Tibial nerve (tissue), 4 donors: ENCODE data around the gene RILPL2. TPM values are rescaled to one million over a fixed set of nuclear protein-coding genes. Genes with fewer than 3 reads are reported as not detected.
A peak's percentile ranks its signal among the peaks of the same experiment; 100 is the strongest.

Source experiments
- DNase-seq, 2 donors: peaks; one replicate each; pipeline ENCODE4 v3.0.0-alpha.2; 2019; ENCODE audit warnings: low spot score in 2 of 2
- H3K27ac ChIP-seq, 4 donors: fragments of 200-600 bp; sonication (generic) in 3 of 4; one replicate each; pipeline ENCODE4 v1.5.1; 2017 to 2019; ENCODE audit warnings: mild to moderate bottlenecking in 1 of 4
- H3K27me3 ChIP-seq, 2 donors: fragments of 200-600 bp; sonication (generic) in 1 of 2; one replicate each; pipeline versions ENCODE4 v1.5.1 to v1.6.0; 2017 to 2019
- H3K36me3 ChIP-seq, 3 donors: fragments of 200-600 bp; sonication (generic); one replicate each; pipeline ENCODE4 v1.5.1; 2018 to 2019
- H3K4me1 ChIP-seq, 4 donors: fragments of 200-600 bp; sonication (generic) in 3 of 4; one replicate each; pipeline ENCODE4 v1.5.1; 2017 to 2019
- H3K4me3 ChIP-seq, 4 donors: fragments of 200-600 bp; sonication (generic) in 3 of 4; one replicate each; pipeline ENCODE4 v1.5.1; 2017 to 2019; ENCODE audit warnings: mild to moderate bottlenecking in 1 of 4, moderate library complexity in 1 of 4
- H3K9me3 ChIP-seq, 4 donors: fragments of 200-600 bp; sonication (generic) in 3 of 4; one replicate each; pipeline ENCODE4 v1.5.1; 2017 to 2019
- EP300 ChIP-seq, 2 donors: sonication (generic); formaldehyde crosslinking; IDR thresholded peaks; one replicate each; pipeline ENCODE4 v1.6.1; 2017; ENCODE audit warnings: antibody characterized with exemption in 2 of 2, mild to moderate bottlenecking in 1 of 2
- POLR2A ChIP-seq, 2 donors: fragments of 450-650 bp; IDR thresholded peaks; one replicate each; pipeline ENCODE4 v1.6.1; 2017; ENCODE audit warnings: antibody characterized with exemption in 2 of 2, mild to moderate bottlenecking in 2 of 2, moderate library complexity in 2 of 2
- WGBS, 2 donors: methylation state at CpG; one replicate each; pipeline ENCODE4 v1.1.5; 2018; 5-methylcytosine and 5-hydroxymethylcytosine counted together
- total RNA-seq, 4 donors: library from RNA; depleted of rRNA; stranded (reverse); fragments of >200 nt; gene quantifications; one replicate each; pipeline ENCODE4 v1.1.0, GENCODE V29; 2016
- TF ChIP-seq, protein P1 (sequence below), 5 experiments: fragments of 200-600 bp in 3 of 5; fragments of 450-650 bp in 2 of 5; sonication (generic) in 3 of 5; IDR thresholded peaks; one replicate each; pipeline ENCODE4 v1.5.1; 2016 to 2019; ENCODE audit warnings: antibody characterized with exemption in 5 of 5, mild to moderate bottlenecking in 3 of 5, moderate library complexity in 2 of 5

The RILPL2 gene
- total RNA-seq, 4 donors from 2014 or later = 5.2 to 6.9 (median 6.1) TPM

DNA sequence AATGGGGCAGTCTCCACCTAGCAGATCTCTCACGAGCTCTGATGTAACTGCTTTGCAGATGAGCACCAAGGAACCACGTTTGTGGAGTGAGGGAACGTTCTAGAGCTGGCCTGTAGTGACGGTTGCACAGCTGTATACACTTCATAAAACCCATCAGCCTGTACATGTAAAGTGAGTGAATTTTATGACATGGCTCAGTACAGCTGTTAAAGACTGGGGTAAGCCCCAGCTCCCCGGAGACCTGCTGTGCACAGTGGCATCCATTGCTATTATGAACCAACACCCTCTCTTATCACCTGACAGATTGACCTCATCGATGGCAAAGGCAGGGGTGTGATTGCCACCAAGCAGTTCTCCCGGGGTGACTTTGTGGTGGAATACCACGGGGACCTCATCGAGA, 31.9 kb downstream of the RILPL2 start:
- WGBS, 2 donors = 90 to 93% methylated on average over 9 of the region's 9 CpGs
- TF ChIP-seq POLR2A (IDR thresholded peaks at IDR 0.05) (no peak), EP300 (IDR thresholded peaks at IDR 0.05) (no peak)
- TF ChIP-seq, protein P1, sequence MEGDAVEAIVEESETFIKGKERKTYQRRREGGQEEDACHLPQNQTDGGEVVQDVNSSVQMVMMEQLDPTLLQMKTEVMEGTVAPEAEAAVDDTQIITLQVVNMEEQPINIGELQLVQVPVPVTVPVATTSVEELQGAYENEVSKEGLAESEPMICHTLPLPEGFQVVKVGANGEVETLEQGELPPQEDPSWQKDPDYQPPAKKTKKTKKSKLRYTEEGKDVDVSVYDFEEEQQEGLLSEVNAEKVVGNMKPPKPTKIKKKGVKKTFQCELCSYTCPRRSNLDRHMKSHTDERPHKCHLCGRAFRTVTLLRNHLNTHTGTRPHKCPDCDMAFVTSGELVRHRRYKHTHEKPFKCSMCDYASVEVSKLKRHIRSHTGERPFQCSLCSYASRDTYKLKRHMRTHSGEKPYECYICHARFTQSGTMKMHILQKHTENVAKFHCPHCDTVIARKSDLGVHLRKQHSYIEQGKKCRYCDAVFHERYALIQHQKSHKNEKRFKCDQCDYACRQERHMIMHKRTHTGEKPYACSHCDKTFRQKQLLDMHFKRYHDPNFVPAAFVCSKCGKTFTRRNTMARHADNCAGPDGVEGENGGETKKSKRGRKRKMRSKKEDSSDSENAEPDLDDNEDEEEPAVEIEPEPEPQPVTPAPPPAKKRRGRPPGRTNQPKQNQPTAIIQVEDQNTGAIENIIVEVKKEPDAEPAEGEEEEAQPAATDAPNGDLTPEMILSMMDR (IDR thresholded peaks at IDR 0.05) = no peak

DNA sequence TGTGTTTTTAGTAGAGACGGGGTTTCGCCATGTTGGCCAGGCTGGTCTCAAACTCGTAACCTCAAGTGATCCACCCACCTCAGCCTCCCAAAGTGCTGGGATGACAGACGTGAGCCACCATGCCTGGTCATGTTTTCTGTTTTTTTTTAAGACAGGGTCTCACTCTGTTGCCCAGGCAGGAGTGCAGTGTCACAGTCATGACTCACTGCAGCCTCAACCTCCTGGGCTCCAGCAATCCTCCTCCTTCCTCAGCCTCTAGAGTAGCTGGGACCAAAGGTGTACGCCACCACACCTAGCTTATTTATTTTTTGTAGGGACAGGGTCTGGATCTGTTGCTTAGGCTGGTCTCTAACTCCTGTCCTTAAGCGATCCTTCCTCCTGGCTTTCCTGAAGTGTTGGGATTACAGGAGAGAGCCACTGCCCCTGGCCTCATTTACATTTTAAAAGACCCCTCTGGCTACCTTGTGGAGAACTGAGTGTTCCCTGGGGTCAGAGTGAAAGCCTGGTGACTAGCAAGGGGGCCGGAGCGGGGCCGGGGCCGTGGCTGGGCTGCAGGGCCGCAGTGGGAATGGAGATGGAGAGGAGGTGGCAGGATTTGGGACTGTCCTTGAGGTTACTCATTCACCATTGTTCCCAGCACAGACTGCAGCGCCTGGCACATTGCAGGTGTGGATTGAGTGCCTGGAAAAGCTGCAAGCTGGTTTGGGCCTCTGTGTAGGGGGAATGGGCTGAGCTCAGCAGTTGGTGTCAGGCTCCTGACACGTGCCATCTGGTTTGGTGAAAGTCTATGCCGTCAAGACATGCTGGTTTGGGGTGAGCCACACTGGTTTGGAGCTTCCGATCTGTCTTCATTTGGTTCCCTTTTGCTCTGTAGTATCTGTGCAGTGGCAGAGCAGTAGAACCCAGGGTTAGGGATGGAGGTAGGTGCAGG, 34.5 kb downstream of the RILPL2 start:
- WGBS, 2 donors = 78 to 82% methylated on average over 15 of the region's 15 CpGs
- Histone ChIP-seq H3K4me1 (peaks cover 0 to 30% (median 10%) of the 10 kb centered on the region in 4 donors), H3K36me3 (peaks cover 6 to 87% (median 30%) of the 10 kb centered on the region in 3 donors)

More for the DNA sequence above, 31.9 kb downstream of the RILPL2 start:
- DNase-seq = no peak
- H3K27ac ChIP-seq = no peak overlapping the region
- H3K9me3 ChIP-seq = no peaks in the 10 kb centered on the region
- H3K36me3 ChIP-seq = peaks cover 6 to 83% (median 27%) of the 10 kb centered on the region in 3 donors
- no peak overlapping the region for H3K4me3 ChIP-seq
- H3K27me3 ChIP-seq = no peaks in the 10 kb centered on the region
- peaks cover 0 to 5% (median 0%) of the 10 kb centered on the region in 4 donors for H3K4me1 ChIP-seq

DNA sequence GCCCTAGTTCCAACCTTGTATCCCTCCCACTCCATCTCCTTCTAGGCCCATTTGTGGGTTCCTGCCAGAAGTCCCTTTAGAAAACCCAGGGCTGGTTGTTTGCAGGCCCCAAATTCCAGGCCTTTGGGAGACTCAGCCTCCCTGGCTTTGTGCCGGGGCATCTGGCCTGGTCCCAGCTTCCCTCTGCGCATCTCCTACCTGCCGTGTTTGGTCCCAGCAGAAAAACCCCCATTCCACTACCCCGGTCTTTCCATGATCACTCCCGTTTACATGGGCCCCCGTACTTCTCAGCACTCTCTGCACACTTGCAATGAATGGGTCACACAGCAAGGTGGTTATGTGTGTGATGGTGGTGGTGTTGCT, 37.2 kb downstream of the RILPL2 start:
- WGBS, 2 donors = 82 to 90% methylated on average over 6 of the region's 6 CpGs

More for the DNA sequence above, 34.5 kb downstream of the RILPL2 start:
- no peak for DNase-seq
- Histone ChIP-seq H3K27me3 (no peaks in the 10 kb centered on the region), H3K9me3 (no peaks in the 10 kb centered on the region), H3K4me3 (no peak overlapping the region), H3K27ac (peak overlapping the region in 1 of 4 donors; percentile 28)
- TF ChIP-seq, protein P1 (IDR thresholded peaks at IDR 0.05) = no peak
- TF ChIP-seq POLR2A (IDR thresholded peaks at IDR 0.05) (no peak), EP300 (IDR thresholded peaks at IDR 0.05) (no peak)

DNA sequence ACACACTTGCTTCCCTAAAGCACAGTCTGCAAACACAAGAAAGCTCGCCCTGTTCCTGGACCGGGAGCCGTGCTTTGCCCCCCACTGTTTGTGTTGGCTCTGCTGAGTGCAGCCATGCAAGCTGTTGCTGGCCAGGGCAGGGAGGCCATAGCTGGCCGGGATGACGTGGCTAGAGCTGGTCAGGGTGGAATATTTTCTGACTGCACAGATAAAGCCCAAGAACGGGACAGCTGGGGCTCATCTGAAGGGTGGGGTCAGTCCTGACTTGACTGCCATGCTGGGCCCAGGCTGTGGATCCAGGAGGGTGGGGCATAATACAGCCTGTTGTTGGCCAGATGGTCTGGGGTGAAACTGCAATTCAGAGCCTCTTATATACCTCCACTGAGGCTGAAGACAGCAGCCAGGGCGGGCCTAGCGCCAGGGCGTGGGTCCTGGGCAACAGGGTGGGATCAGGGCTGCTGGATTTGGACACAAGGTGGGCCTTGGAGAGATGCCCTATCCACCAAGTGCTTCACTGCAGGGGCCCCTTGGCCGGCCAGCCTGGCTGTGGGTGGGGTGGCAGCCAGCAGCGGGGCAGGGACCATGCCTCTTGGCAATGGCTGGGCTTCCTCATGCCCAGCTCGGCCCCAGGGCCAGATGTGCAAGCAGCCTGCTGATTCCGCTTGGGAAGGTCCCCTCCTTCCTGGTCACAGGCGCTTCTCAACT, 37.8 kb downstream of the RILPL2 start:
- no peaks in the 10 kb centered on the region for H3K27me3 ChIP-seq
- peak; percentile 17 to 32 for DNase-seq
- peak in 1 of 2 donors; percentile 10 for TF ChIP-seq EP300 (IDR thresholded peaks at IDR 0.05)
- TF ChIP-seq, protein P1 (IDR thresholded peaks at IDR 0.05) = no peak
- WGBS, 2 donors = 54 to 56% methylated on average over 14 of the region's 14 CpGs
- H3K36me3 ChIP-seq = peaks cover 0 to 87% (median 25%) of the 10 kb centered on the region in 3 donors
- no peak overlapping the region for H3K4me3 ChIP-seq
- no peaks in the 10 kb centered on the region for H3K9me3 ChIP-seq
- H3K4me1 ChIP-seq = peaks cover 0 to 33% (median 10%) of the 10 kb centered on the region in 4 donors
- peak overlapping the region; percentile 32 to 74 (median 70) for H3K27ac ChIP-seq

More for the DNA sequence above, 37.2 kb downstream of the RILPL2 start:
- H3K27ac ChIP-seq = peak overlapping the region in 3 of 4 donors; percentile 69 to 74 (median 70)
- peaks cover 0 to 33% (median 10%) of the 10 kb centered on the region in 4 donors for H3K4me1 ChIP-seq
- peaks cover 4 to 87% (median 29%) of the 10 kb centered on the region in 3 donors for H3K36me3 ChIP-seq
- no peaks in the 10 kb centered on the region for H3K9me3 ChIP-seq
- no peaks in the 10 kb centered on the region for H3K27me3 ChIP-seq
- TF ChIP-seq, protein P1 (IDR thresholded peaks at IDR 0.05) = no peak
- TF ChIP-seq EP300 (IDR thresholded peaks at IDR 0.05) = no peak
- DNase-seq = no peak
- H3K4me3 ChIP-seq = no peak overlapping the region
